GM12872 (cell line): ENCODE measurements around the gene SLC12A8.

Experiments used
- CTCF ChIP-seq: IDR thresholded peaks from 3 replicates; pipeline ENCODE4 v1.5.1; 2011; ENCODE audit warnings: low read depth, mild to moderate bottlenecking, low read length, moderate library complexity; ENCODE audit not compliant: insufficient read depth

SLC12A8 gene

GRCh38 chr3:125191730-125192129 is 20.8 kb downstream of the SLC12A8 start:
- TF ChIP-seq CTCF = no peak

- no peak for TF ChIP-seq CTCF
Observed at GRCh38 chr3:125191256-125191655, 21.3 kb downstream of the SLC12A8 start.

- TF ChIP-seq CTCF = no peak
Observed at GRCh38 chr3:125190786-125191185, 21.8 kb downstream of the SLC12A8 start.

GRCh38 chr3:125189378-125190165 is 23.0 kb downstream of the SLC12A8 start:
- TF ChIP-seq CTCF = no peak

GRCh38 chr3:125188955-125189354 is 23.6 kb downstream of the SLC12A8 start:
- TF ChIP-seq CTCF = no peak

GRCh38 chr3:125187599-125187910 is 25.0 kb downstream of the SLC12A8 start:
- TF ChIP-seq CTCF = no peak

- TF ChIP-seq CTCF = no peak
Observed at GRCh38 chr3:125186800-125187598, 25.5 kb downstream of the SLC12A8 start.
